ENCODE data around the gene TBC1D19.
A peak's percentile ranks its signal among the peaks of the same experiment; 100 is the strongest.

TBC1D19 gene

GRCh38 chr4:26782830-26783202, 198.9 kb downstream of the TBC1D19 start:
- H3K4me2 ChIP-seq (ENCODE audit: low read length) = no peak overlapping the region
- H4K20me1 ChIP-seq (ENCODE audit: insufficient read depth, low read length) = no peaks in the 10 kb centered on the region
- no peak for TF ChIP-seq CTCF (IDR thresholded peaks at IDR 0.05; ENCODE audit: low read length)
- no peak for TF ChIP-seq EZH2 (IDR thresholded peaks at IDR 0.05; ENCODE audit: borderline replicate concordance, low read length)
- H3K4me3 ChIP-seq (ENCODE audit: low read depth, low read length, poor library complexity, severe bottlenecking) = no peak overlapping the region
- no peak overlapping the region for H2AFZ ChIP-seq (ENCODE audit: low read length)
- no peaks in the 10 kb centered on the region for H3K9me2 ChIP-seq (ENCODE audit: low read depth, low read length)
- no peak overlapping the region for H3K27ac ChIP-seq (ENCODE audit: low read depth, low read length, poor library complexity, severe bottlenecking)
- no peaks in the 10 kb centered on the region for H3K27me3 ChIP-seq (ENCODE audit: insufficient read depth, low read length)
- H3K36me3 ChIP-seq (ENCODE audit: insufficient read depth, low read length) = no peaks in the 10 kb centered on the region
- H3F3A ChIP-seq (ENCODE audit: insufficient read depth, low read length) = no peaks in the 10 kb centered on the region
- no peaks in the 10 kb centered on the region for H3K79me2 ChIP-seq (ENCODE audit: insufficient read depth, low read length)
- H3K4me1 ChIP-seq (ENCODE audit: insufficient read depth, low read length, severe bottlenecking) = peaks cover 31% of the 10 kb centered on the region
- no peaks in the 10 kb centered on the region for H3K9me3 ChIP-seq (ENCODE audit: low read length)
- H3K9ac ChIP-seq (ENCODE audit: low read length) = no peak overlapping the region

GRCh38 chr4:26784207-26784865, 200.5 kb downstream of the TBC1D19 start:
- H3K79me2 ChIP-seq (ENCODE audit: insufficient read depth, low read length) = no peaks in the 10 kb centered on the region
- no peak overlapping the region for H3K4me2 ChIP-seq (ENCODE audit: low read length)
- H3K9me2 ChIP-seq (ENCODE audit: low read depth, low read length) = no peaks in the 10 kb centered on the region
- no peak overlapping the region for H2AFZ ChIP-seq (ENCODE audit: low read length)
- no peak overlapping the region for H3K9ac ChIP-seq (ENCODE audit: low read length)
- H4K20me1 ChIP-seq (ENCODE audit: insufficient read depth, low read length) = no peaks in the 10 kb centered on the region
- no peak overlapping the region for H3K4me3 ChIP-seq (ENCODE audit: low read depth, low read length, poor library complexity, severe bottlenecking)
- peaks cover 41% of the 10 kb centered on the region for H3K4me1 ChIP-seq (ENCODE audit: insufficient read depth, low read length, severe bottlenecking)
- H3K27me3 ChIP-seq (ENCODE audit: insufficient read depth, low read length) = no peaks in the 10 kb centered on the region
- no peaks in the 10 kb centered on the region for H3F3A ChIP-seq (ENCODE audit: insufficient read depth, low read length)
- H3K9me3 ChIP-seq (ENCODE audit: low read length) = no peaks in the 10 kb centered on the region
- no peak overlapping the region for H3K27ac ChIP-seq (ENCODE audit: low read depth, low read length, poor library complexity, severe bottlenecking)
- TF ChIP-seq EZH2 (IDR thresholded peaks at IDR 0.05; ENCODE audit: borderline replicate concordance, low read length) (no peak), CTCF (IDR thresholded peaks at IDR 0.05; ENCODE audit: low read length) (no peak)
- no peaks in the 10 kb centered on the region for H3K36me3 ChIP-seq (ENCODE audit: insufficient read depth, low read length)

GRCh38 chr4:26785312-26785711, 201.4 kb downstream of the TBC1D19 start:
- H3K4me3 ChIP-seq (ENCODE audit: low read depth, low read length, poor library complexity, severe bottlenecking) = no peak overlapping the region
- no peaks in the 10 kb centered on the region for H3K27me3 ChIP-seq (ENCODE audit: insufficient read depth, low read length)
- H3K4me1 ChIP-seq (ENCODE audit: insufficient read depth, low read length, severe bottlenecking) = peaks cover 41% of the 10 kb centered on the region

More at GRCh38 chr4:26785312-26785711, 201.4 kb downstream of the TBC1D19 start:
- Histone ChIP-seq H3K79me2 (ENCODE audit: insufficient read depth, low read length) (no peaks in the 10 kb centered on the region), H3K4me2 (ENCODE audit: low read length) (no peak overlapping the region), H3F3A (ENCODE audit: insufficient read depth, low read length) (no peaks in the 10 kb centered on the region), H3K36me3 (ENCODE audit: insufficient read depth, low read length) (no peaks in the 10 kb centered on the region), H3K9ac (ENCODE audit: low read length) (no peak overlapping the region), H2AFZ (ENCODE audit: low read length) (no peak overlapping the region), H4K20me1 (ENCODE audit: insufficient read depth, low read length) (no peaks in the 10 kb centered on the region), H3K27ac (ENCODE audit: low read depth, low read length, poor library complexity, severe bottlenecking) (peak overlapping the region; percentile 81), H3K9me3 (ENCODE audit: low read length) (no peaks in the 10 kb centered on the region), H3K9me2 (ENCODE audit: low read depth, low read length) (no peaks in the 10 kb centered on the region)
- no peak for TF ChIP-seq CTCF (IDR thresholded peaks at IDR 0.05; ENCODE audit: low read length)
